Measurements from ENCODE around the gene TYR.
"Not testable (repeated sequence)": the region's sequence is repeated elsewhere in the genome, so short reads cannot be mapped to it uniquely, and the experiment has no call there.

Gene TYR

GRCh38 chr11:89177691-89178231 is at the start of gene TYR:
TYR (plus strand) TSS chr11:89177875; CDS start chr11:89177954, 79 bp downstream.
- DNase-seq (ENCODE audit: low spot score): no peak

GRCh38 chr11:89136606-89137005 is 41.1 kb upstream of the TYR start:
- no peak for DNase-seq (ENCODE audit: low spot score)

GRCh38 chr11:89147229-89147628 is 30.4 kb upstream of the TYR start:
- no peak for DNase-seq (ENCODE audit: low spot score)

- DNase-seq (ENCODE audit: low spot score): no peak
These were observed 17.7 kb upstream of the TYR start for GRCh38 chr11:89159974-89160373.

DNA sequence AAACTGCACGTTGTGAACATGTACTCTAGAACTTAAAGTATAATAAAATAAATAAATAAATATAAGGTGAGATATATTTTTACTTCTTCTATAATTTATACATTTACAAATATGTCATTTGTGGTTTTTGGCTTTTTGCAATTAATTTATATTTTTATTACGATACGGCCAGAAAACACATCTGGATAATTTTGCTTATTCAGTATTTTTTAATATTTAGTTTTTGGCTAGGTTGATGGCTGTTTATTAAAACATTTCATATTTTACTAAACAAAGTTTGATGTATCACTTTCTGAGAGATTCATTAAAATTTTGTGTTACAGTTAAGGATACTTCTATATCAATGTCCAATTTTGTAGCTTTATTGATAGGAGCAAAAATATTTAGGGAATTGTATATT is 15.7 kb upstream of the TYR start:
- no peak for DNase-seq (ENCODE audit: low spot score)

DNA sequence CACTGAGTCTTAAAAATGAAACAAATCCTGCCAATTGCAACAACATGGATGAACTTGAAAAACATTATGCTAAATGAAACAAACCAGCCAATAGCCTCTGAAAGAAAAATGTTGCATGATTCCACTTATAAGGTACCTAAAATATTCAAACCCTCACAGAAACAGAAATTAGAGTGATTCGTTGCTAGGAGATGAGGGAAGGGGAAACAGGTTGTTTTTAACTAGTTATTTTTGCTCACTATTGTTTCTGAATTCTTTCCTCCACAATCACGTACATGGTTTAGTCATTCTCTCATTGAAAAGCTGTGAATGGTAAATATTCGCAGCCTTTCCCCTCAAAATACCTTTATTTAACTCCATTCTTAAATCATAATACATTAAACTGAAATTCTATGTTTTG is 14.0 kb upstream of the TYR start:
- DNase-seq (ENCODE audit: low spot score): no peak

DNA sequence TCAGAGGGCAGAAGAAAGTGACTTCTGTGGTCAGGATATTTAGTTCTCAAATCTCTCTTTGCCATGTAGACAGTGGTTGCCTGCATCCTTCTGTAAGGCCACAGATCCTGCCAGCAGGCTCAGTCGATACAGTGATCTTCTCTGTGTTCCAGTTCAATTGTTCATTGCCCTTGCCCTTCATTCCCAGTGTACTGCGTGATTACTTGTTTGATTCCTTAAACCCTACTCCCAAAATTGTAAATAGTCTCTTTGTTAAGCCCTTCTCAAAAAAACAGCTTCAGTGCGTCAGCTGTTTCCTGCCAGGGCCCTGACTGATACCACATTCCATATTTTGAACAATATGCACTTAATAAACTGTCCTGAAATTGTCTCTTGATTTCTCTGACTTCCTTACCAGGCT is 9.3 kb upstream of the TYR start:
- DNase-seq (ENCODE audit: low spot score): no peak

DNA sequence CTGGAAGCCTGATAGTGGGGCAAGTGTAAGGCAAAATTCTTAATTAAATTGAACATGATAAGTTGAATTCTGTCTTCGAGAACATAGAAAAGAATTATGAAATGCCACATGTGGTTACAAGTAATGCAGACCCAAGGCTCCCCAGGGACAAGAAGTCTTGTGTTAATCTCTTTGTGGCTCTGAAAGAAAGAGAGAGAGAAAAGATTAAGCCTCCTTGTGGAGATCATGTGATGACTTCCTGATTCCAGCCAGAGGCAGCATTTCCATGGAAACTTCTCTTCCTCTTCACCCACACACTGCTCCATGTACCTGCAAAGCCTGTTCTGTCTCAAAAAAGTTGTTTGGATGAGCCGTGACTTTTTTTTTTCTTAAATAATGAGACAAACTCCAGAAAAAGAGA is 1.9 kb upstream of the TYR start:
- DNase-seq (ENCODE audit: low spot score): no peak

- DNase-seq (ENCODE audit: low spot score): no peak
These were observed 737 bp upstream of the TYR start for GRCh38 chr11:89176938-89177337.

DNA sequence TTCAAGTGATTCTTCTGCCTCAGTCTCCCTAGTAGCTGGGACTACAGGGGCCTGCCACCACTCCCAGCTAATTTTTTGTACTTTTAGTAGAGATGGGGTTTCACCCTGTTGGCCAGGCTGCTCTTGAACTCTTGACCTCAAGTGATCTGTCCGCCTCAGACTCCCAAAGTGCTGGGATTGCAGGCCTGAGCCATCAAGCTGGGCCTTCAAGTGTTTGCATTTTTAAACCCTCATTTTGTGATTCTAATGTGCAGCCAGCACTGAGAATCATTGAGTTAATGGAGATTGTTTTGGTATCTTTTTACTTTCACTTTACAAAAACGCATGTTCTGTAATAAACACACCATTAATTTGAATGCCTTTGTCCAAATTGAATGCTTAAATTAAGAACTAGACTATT is 3.4 kb downstream of the TYR start:
- DNase-seq (ENCODE audit: low spot score): no peak

- no peak for DNase-seq (ENCODE audit: low spot score)
These were observed 5.3 kb downstream of the TYR start for GRCh38 chr11:89182773-89183518.

DNA sequence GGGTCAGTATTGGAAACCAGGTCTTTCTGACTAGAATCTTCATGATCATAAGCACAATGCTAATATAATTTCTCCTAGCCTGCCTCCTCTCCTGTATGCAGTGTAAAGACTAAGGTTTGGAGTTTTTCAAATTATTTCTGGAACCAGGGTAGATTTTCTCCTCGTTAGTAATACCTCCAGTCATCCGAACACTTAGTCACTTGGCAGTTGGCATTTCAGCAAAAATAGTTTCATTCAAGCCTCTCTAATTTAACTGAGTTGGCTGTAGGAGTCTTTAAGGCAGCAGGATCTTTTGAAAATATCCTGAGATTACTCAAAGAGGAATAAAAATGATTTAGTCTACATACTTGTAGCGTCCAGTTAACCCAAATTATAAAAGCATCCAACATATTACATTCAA is 6.3 kb downstream of the TYR start:
- DNase-seq (ENCODE audit: low spot score): no peak

DNA sequence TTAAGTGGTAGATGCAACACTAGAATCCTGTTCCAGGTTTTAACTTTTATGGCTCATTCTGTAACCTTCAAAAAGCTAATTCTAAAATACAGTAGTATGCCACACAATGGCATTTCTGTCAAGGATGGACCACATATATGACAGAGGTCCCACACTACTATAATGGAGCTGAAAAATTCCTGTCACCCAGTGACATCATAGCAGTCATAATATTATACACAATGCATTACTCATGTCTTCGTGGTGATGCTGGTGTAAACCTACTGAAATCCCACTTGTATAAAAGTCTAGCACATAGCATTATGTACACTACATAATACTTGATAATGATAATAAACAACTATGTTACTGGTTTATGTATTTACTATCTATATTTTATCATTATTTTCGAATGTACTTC is 12.1 kb downstream of the TYR start:
- DNase-seq (ENCODE audit: low spot score): no peak

DNA sequence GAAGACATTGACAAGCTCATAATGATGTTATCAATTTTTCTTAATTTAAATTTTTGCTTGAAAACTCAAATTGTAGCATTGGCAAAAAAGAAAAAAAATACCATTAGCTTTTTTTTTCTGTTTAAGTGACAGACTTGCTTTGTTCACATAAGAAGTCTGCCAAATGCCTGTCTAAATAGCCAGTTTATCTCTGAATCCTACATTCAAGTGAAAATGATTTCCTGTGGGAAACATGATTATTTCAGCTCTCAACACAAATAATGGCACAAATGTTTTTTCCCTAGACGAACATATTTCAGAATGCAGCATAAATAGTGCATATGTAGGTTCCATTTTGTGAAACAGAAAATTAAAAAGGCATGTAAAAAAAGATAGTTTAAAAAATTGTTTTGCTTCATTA is 23.5 kb downstream of the TYR start:
- DNase-seq (ENCODE audit: low spot score): no peak

GRCh38 chr11:89203814-89204213 is 26.1 kb downstream of the TYR start:
- no peak for DNase-seq (ENCODE audit: low spot score)

- no peak for DNase-seq (ENCODE audit: low spot score)
These were observed 27.7 kb downstream of the TYR start for GRCh38 chr11:89205378-89205777.

- no peak for DNase-seq (ENCODE audit: low spot score)
These were observed 43.1 kb downstream of the TYR start for GRCh38 chr11:89220684-89221339.

DNA sequence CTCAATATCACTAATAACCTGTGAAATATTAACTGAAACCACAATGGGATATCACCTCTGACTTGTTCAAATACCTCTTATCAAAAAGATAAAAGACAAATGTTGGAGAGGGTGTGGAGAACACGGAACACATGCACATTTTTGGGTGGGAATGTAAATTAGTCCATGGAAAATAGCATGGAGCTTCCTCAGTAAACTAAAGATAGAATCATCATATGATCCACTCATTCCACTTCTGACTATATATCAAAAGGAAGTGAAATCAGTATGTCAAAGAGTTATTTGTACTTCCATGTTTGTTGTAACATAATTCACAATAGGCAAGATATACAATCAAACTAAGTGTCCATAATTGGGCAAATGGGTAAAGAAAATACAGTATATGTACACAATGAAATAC is 57.4 kb downstream of the TYR start:
- no peak for DNase-seq (ENCODE audit: low spot score)

DNA sequence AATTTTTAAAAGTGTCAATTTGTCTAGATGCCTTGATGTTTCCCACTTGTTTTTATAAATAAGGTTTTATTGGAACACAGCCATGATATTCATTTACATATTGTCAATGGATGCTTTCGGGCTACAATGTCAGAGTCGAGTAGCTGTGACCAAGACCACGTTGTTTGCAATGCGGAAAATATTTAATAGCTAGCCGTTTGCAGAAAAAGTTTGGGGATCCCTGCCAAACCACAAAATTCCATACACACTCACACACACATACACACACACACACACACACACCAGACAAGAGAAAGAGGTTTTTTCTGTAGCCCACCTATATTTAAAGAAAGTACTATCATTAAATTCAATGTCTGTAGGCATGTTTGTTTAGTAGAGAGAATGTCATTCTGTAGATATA is 58.3 kb downstream of the TYR start:
- DNase-seq (ENCODE audit: low spot score): no peak

DNA sequence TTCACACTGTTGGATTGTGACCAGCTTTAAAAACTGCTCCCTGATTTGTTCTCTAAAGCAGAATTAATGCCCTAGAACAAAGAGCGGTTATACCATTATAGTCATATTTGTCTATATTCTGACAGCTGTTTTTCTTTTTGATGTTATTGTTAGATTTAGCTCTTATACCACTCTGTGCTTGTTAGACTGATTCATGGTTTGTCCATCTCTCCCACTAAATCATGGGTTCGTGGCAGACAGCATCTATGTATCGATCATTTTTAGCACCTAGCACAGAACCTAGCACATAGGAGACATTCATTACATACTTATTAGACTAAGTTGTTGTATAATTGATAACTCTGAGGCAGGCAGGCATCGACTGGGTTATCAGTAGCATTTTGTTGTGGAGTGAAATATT is 69.3 kb downstream of the TYR start:
- DNase-seq (ENCODE audit: low spot score): not testable (repeated sequence)

- DNase-seq (ENCODE audit: low spot score): no peak
These were observed 71.5 kb downstream of the TYR start for GRCh38 chr11:89249196-89249595.

- not testable (repeated sequence) for DNase-seq (ENCODE audit: low spot score)
These were observed 83.8 kb downstream of the TYR start for GRCh38 chr11:89261483-89261882.

- no peak for DNase-seq (ENCODE audit: low spot score)
These were observed 90.1 kb downstream of the TYR start for GRCh38 chr11:89267660-89268302.
